Esophagus muscularis mucosa (tissue), 3 donors: Measurements from ENCODE around the gene DYNC2H1.

Experiments
- CTCF ChIP-seq, 3 experiments: fragments of 200-600 bp in 2 of 3; fragments of 450-650 bp in 1 of 3; sonication (generic) in 2 of 3; IDR thresholded peaks; one replicate each; pipeline ENCODE4 v1.5.1; 2017 to 2019; ENCODE audit warnings: antibody characterized with exemption in 3 of 3, mild to moderate bottlenecking in 2 of 3, moderate library complexity in 1 of 3
- POLR2AphosphoS5 ChIP-seq, 2 donors: sonication (generic); formaldehyde crosslinking; IDR thresholded peaks; one replicate each; pipeline ENCODE4 v1.6.1; 2017; ENCODE audit warnings: antibody characterized with exemption in 2 of 2

DNA sequence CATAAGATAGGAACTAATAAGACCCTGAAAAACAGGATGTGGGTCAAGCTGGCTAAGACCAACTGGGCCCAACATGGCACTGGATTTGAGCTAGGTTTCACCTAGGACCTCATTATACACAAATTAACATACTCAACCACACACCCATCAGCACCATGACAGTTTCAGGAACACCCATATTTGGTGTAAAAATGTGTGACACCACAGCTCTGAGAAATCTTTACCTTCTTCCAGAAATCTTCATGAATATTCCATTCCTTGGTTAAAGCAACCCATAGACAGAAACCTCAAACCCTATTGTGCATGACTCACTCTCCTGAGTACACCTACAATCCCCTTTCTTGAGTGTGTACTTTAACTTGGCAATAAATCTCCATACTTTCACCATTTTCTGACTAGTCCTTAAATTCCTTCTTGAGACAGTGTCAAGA lies 378.8 kb downstream of the DYNC2H1 start:
- TF ChIP-seq POLR2AphosphoS5 (IDR thresholded peaks at IDR 0.05) (no peak), CTCF (IDR thresholded peaks at IDR 0.05) (no peak)
